HEK293T (cell line): ENCODE results near the gene CCDC150.
A peak's percentile ranks its signal among the peaks of the same experiment; 100 is the strongest.

Experiments
- CTCF ChIA-PET: fragments of 350-600 bp; formaldehyde crosslinking; extraction: SDS; loops from one replicate; lab custom pipeline; 2021; ENCODE audit warnings: antibody characterized with exemption, inconsistent platforms; lab: Yijun Ruan, JAX
- POLR2A ChIA-PET: fragments of 350-600 bp; formaldehyde crosslinking; extraction: SDS; loops from one replicate; lab custom pipeline; 2020; ENCODE audit warnings: antibody characterized with exemption, inconsistent platforms; lab: Yijun Ruan, JAX
- DNase-seq: peaks from one replicate; pipeline ENCODE4 v3.0.0; 2012; ENCODE audit warnings: mixed read lengths; ENCODE audit errors: extremely low spot score
- ARNT ChIP-seq: fragments of 450-650 bp; IDR thresholded peaks from 2 replicates; pipeline ENCODE4 v1.6.1; 2017; ENCODE audit warnings: mild to moderate bottlenecking
- BHLHE40 ChIP-seq: fragments of 450-650 bp; IDR thresholded peaks from 2 replicates; pipeline ENCODE4 v1.6.1; 2016; ENCODE audit warnings: mild to moderate bottlenecking, moderate library complexity, borderline replicate concordance
- CTBP1 ChIP-seq: fragments of 450-650 bp; IDR thresholded peaks from 2 replicates; pipeline ENCODE4 v1.6.1; 2016; ENCODE audit warnings: borderline replicate concordance
- ELF4 ChIP-seq: fragments of 450-650 bp; IDR thresholded peaks from 2 replicates; pipeline ENCODE4 v1.6.1; 2017; ENCODE audit warnings: antibody characterized with exemption
- FOXA1 ChIP-seq: fragments of 450-650 bp; IDR thresholded peaks from 2 replicates; pipeline ENCODE4 v1.6.1; 2016; ENCODE audit warnings: mild to moderate bottlenecking
- FOXK2 ChIP-seq: fragments of 450-650 bp; IDR thresholded peaks from 2 replicates; pipeline ENCODE4 v1.6.1; 2016; ENCODE audit warnings: mild to moderate bottlenecking
- FOXM1 ChIP-seq: fragments of 450-650 bp; IDR thresholded peaks from 2 replicates; pipeline ENCODE4 v1.6.1; 2017; ENCODE audit warnings: mild to moderate bottlenecking, borderline replicate concordance
- HDGF ChIP-seq: fragments of 450-650 bp; IDR thresholded peaks from 2 replicates; pipeline ENCODE4 v1.6.1; 2017; ENCODE audit warnings: antibody characterized with exemption, borderline replicate concordance
- L3MBTL2 ChIP-seq: fragments of 450-650 bp; conservative IDR thresholded peaks from 2 replicates; pipeline ENCODE4 v1.6.1; 2016; ENCODE audit warnings: mild to moderate bottlenecking
- LEF1 ChIP-seq: fragments of 450-650 bp; IDR thresholded peaks from 2 replicates; pipeline ENCODE4 v1.6.1; 2017; ENCODE audit warnings: mild to moderate bottlenecking, borderline replicate concordance
- NFRKB ChIP-seq: fragments of 450-650 bp; IDR thresholded peaks from 2 replicates; pipeline ENCODE4 v1.6.1; 2016; ENCODE audit warnings: mild to moderate bottlenecking, moderate library complexity
- SP1 ChIP-seq: fragments of 450-650 bp; IDR thresholded peaks from 2 replicates; pipeline ENCODE4 v1.6.1; 2017
- SUZ12 ChIP-seq: fragments of 450-650 bp; IDR thresholded peaks from 2 replicates; pipeline ENCODE4 v1.6.1; 2016; ENCODE audit warnings: mild to moderate bottlenecking
- TARDBP ChIP-seq: fragments of 450-650 bp; IDR thresholded peaks from 2 replicates; pipeline ENCODE4 v1.6.1; 2016
- ZNF384 ChIP-seq: fragments of 450-650 bp; IDR thresholded peaks from 2 replicates; pipeline ENCODE4 v1.6.1; 2016
- TF ChIP-seq, protein P1 (sequence below): fragments of 450-650 bp; IDR thresholded peaks from 2 replicates; pipeline ENCODE4 v1.6.1; 2016

CCDC150 gene

DNA sequence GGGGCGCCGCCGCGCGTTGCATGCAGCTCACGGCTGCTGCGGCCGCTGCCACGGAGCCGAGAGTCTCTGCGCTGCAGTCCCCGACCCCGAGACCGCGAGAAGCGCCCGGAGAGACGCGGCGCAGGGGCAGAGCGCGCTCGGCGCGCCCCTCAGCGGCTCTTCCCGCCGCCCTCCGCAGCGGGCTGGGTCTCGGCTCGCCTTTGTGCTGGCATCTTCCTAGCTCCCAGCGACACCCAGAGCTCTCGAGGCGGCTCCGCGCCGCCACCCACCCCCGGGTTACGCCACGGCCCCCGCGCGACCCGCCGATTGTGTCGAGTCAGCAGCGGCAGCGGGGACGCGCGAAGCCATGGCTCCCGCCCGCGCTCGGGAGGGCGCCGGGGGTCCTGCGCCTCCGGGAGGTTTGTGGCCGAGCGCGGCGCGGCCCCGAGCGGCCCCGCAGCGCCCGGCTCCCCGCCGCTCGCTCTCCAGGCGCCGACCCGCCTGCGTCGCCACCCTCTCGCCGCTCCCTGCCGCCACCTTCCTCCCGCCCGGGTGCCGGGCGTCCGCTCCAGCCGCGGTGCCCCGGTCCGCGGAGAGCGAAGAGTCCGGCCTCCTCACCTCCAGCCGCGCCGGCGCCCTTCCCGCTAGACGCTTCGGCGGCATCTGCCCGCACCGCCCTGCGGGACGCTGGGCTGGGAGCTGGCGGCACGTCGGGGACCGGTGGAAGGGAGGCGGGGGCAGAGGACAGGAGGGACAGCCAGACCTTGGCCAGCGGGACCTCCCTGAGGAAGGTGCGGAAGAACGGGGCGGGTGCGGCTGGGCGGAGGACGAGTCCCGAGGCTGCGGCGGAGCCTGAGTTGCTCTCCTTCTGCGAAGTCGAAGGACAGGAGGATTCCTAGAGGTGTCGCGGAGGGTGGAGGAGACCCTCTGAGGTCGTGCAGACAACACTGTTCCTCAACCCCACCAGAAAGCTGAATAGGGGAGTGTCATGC, 46.3 kb upstream of the CCDC150 start, which contains the start of gene HECW2:
TSS of gene HECW2 (minus strand) at position 644 of the 971 bp plus-strand sequence.
- ChIA-PET CTCF (no interaction called here), POLR2A (no interaction called here)
- DNase-seq, result peak; percentile 69
- TF ChIP-seq L3MBTL2, result peak; percentile 48
- TF ChIP-seq HDGF, result no peak

DNA sequence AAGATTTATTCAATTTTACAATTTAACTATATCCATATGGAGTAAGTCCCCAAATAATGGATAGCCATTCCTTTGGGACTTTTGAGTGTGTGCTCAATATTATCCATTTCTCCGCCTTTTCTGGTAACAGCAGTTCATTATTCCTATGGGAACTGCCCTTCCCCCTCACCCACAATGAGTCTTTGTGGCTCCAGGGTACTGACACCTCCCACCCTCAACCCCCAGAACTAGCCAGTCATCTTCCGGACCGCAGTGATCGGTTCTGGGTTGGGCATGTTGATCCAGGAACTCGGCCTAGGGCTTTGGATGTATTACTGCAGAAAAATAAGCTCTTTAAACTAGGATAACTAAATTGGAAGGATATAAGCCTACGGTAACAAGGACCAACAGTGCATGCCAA, 45.4 kb upstream of the CCDC150 start:
- POLR2A ChIA-PET, result no interaction called here
- no peak for DNase-seq
- CTCF ChIA-PET, result no interaction called here
- TF ChIP-seq BHLHE40, result no peak
- TF ChIP-seq FOXK2, result no peak
- no peak for TF ChIP-seq FOXM1
- TF ChIP-seq TARDBP, result no peak
- TF ChIP-seq, protein P1, sequence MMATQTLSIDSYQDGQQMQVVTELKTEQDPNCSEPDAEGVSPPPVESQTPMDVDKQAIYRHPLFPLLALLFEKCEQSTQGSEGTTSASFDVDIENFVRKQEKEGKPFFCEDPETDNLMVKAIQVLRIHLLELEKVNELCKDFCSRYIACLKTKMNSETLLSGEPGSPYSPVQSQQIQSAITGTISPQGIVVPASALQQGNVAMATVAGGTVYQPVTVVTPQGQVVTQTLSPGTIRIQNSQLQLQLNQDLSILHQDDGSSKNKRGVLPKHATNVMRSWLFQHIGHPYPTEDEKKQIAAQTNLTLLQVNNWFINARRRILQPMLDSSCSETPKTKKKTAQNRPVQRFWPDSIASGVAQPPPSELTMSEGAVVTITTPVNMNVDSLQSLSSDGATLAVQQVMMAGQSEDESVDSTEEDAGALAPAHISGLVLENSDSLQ, result no peak
- no peak for TF ChIP-seq CTBP1
- no peak for TF ChIP-seq SUZ12
- no peak for TF ChIP-seq FOXA1
- TF ChIP-seq L3MBTL2, result no peak
- TF ChIP-seq HDGF, result no peak
- TF ChIP-seq ELF4, result no peak
- no peak for TF ChIP-seq SP1
- no peak for TF ChIP-seq LEF1
- no peak for TF ChIP-seq ARNT
- no peak for TF ChIP-seq ZNF384
- no peak for TF ChIP-seq NFRKB

DNA sequence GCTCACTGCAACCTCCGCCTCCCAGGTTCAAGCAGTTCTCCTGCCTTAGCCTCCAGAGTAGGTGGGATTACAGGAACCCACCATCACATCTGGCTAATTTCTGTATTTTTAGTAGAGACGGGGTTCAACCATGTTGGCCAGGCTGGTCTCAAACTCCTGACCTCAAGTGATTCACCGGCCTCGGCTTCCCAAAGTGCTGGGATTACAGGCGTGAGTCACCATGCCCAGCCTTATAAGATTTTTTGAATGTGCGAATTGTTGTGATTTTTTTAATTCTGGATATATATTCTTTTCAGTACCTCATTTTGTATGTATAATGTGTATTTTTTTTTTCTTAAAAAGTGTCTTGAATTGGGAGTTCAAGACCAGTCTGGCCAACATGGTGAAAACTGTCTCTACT, 42.0 kb upstream of the CCDC150 start:
- ChIA-PET CTCF (no interaction called here), POLR2A (no interaction called here)
- no peak for TF ChIP-seq CTBP1
- no peak for TF ChIP-seq FOXM1
- no peak for TF ChIP-seq HDGF
- TF ChIP-seq ZNF384, result no peak
- TF ChIP-seq FOXK2, result no peak
- TF ChIP-seq FOXA1, result no peak
- no peak for TF ChIP-seq LEF1
- TF ChIP-seq L3MBTL2, result no peak
- no peak for TF ChIP-seq TARDBP
- TF ChIP-seq SUZ12, result no peak
- TF ChIP-seq ARNT, result no peak
- no peak for DNase-seq

DNA sequence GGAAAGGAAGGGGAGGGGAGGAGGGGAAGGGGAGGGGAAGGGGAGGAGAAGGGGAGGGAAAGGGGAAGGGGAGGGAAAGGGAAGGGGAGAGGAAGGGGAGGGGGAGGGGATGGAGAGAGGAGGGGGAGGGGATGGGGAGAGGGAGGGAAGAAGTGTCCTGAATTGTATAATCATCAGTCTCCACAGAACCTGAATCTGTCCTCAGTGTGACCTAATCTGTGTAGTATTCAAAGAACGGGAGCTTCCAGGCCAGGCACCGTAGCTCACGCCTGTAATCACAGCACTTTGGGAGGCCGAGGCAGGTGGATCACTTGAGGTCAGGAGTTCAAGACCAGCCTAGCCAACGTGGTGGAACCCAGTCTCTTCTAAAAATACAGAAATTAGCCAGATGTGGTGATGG, 41.1 kb upstream of the CCDC150 start:
- POLR2A ChIA-PET, result no interaction called here
- no peak for DNase-seq
- TF ChIP-seq ARNT, result no peak
- no peak for TF ChIP-seq L3MBTL2
- TF ChIP-seq, protein P1, result no peak
- TF ChIP-seq SP1, result no peak
- TF ChIP-seq HDGF, result no peak
- no peak for TF ChIP-seq ZNF384
- TF ChIP-seq CTBP1, result no peak
- TF ChIP-seq FOXM1, result no peak
- CTCF ChIA-PET, result no interaction called here

DNA sequence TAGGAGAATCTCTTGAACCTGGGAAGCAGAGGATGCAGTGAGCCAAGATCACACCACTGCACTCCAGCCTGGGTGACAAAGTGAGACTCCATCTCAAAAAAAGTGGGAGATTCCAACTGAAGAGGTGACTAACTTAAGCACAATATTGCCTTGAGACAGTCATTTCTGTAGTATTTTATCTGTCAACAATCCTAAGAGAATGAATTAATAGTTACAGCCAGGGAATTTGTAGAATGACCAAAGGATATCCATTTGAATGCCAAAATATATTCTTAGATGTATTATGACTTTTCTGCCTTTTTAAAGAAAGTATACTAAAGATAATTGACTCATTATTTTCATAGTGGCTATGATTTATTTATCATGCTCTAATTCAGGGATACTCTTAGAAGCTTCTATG, 40.7 kb upstream of the CCDC150 start:
- ChIA-PET POLR2A (no interaction called here), CTCF (no interaction called here)
- no peak for TF ChIP-seq SUZ12
- TF ChIP-seq CTBP1, result no peak
- TF ChIP-seq L3MBTL2, result no peak
- no peak for TF ChIP-seq FOXK2
- no peak for TF ChIP-seq ARNT
- no peak for TF ChIP-seq ZNF384
- no peak for TF ChIP-seq ELF4
- TF ChIP-seq FOXA1, result no peak
- TF ChIP-seq FOXM1, result no peak
- DNase-seq, result no peak

DNA sequence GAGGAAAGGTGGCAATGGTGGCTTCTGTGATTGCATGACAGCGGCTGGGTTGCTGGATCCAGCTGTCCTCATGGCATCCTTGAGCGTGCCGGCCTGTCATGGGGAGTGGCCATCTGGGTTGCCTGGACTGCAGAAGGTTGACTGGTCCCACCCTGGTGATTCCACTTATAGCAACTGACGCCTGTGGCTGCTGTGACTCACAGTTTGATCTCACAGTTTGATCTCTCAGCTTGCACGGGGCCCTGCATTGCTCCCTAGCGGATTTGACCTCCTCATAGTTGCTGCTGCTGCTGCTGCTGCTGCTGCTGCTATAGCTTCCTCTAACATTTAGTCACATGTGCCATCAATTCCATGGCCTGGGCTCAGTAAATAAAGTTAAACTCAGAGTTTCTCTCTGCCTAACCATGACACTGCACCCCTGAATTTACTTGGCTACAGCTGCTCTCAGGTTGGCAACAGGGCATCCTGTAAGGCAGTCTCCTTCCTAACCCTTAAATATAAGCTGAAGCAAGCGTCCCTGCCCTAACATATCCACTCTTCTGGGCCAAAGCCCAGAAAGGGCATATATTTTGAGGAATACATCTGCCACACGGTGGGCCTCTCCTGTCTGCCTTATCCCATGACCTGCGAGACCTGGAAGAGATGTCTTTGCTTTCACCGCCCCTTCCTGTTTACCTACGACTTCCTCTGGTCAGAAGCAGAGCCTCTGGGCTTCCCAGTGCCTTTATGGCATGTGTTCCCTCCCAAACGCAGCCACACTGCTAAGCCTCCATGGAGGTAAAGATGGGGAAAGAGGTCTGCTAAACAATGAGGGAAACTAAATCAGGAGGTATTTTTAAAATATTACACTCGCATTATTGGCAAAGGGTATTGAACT, 37.8 kb upstream of the CCDC150 start:
- POLR2A ChIA-PET, result interaction anchor here (1.0 kb wide), 1 partner anchor 38 kb away, joined by 3 read pairs; the partner anchor contains the start of gene CCDC150
- peak; percentile 15 for DNase-seq
- CTCF ChIA-PET, result no interaction called here
- TF ChIP-seq FOXA1 (no peak), FOXK2 (no peak), NFRKB (no peak), ARNT (no peak), HDGF (no peak), BHLHE40 (no peak), FOXM1 (no peak), LEF1 (no peak), CTBP1 (no peak), SP1 (no peak), ZNF384 (no peak), L3MBTL2 (no peak), ELF4 (no peak)
- TF ChIP-seq, protein P1, result no peak
